Testis (tissue), 3 donors: ENCODE data around the gene CDH22. TPM values are rescaled to one million over a fixed set of nuclear protein-coding genes. Genes with fewer than 3 reads are reported as not detected.

Source experiments
- DNase-seq: peaks from one replicate; pipeline ENCODE4 v3.0.0-alpha.2; 2019
- H3K27ac ChIP-seq, 2 donors: fragments of 200-600 bp; sonication (generic); one replicate each; pipeline ENCODE4 v1.5.1; 2019
- H3K27me3 ChIP-seq: fragments of 200-600 bp; sonication (generic); one replicate; pipeline ENCODE4 v1.5.1; 2019
- H3K36me3 ChIP-seq: fragments of 200-600 bp; sonication (generic); one replicate; pipeline ENCODE4 v1.5.1; 2017; ENCODE audit warnings: low read depth; ENCODE audit errors: missing control alignments
- H3K4me1 ChIP-seq: fragments of 200-600 bp; sonication (generic); one replicate; pipeline ENCODE4 v1.5.1; 2019
- H3K4me3 ChIP-seq, 2 donors: fragments of 200-600 bp; sonication (generic); one replicate each; pipeline ENCODE4 v1.5.1; 2017 to 2019
- H3K9me3 ChIP-seq: fragments of 200-600 bp; sonication (generic); one replicate; pipeline ENCODE4 v1.5.1; 2017
- CTCF ChIP-seq, 3 experiments: fragments of 450-650 bp in 2 of 3; fragments of 200-600 bp in 1 of 3; sonication (generic) in 1 of 3; IDR thresholded peaks; one replicate each; pipeline ENCODE4 v1.5.1; 2016 to 2019; ENCODE audit warnings: antibody characterized with exemption in 3 of 3, mild to moderate bottlenecking in 2 of 3, moderate library complexity in 1 of 3
- POLR2A ChIP-seq: fragments of 450-650 bp; IDR thresholded peaks from one replicate; pipeline ENCODE4 v1.6.1; 2017; ENCODE audit warnings: antibody characterized with exemption, mild to moderate bottlenecking, moderate library complexity
- whole genome bisulfite sequencing, 2 donors: methylation state at CpG; one replicate each; pipeline ENCODE4 v1.1.5; 2018; 5-methylcytosine and 5-hydroxymethylcytosine counted together
- intact Hi-C: fragments of 100-400 bp; cut with DNase I; formaldehyde crosslinking; loops from one replicate; pipeline ENCODE4 v1.15.1; 2023; ENCODE audit warnings: low total_unique reads
- polyA plus RNA-seq: library from polyadenylated mRNA; stranded (reverse); fragments of 350-450 nt; fragmentation: Illumina TruSeq; extraction: RNeasy Lipid Tissue Mini Kit (QIAGEN cat#74804); gene quantifications from one replicate; pipeline ENCODE4 v1.2.3, GENCODE V29; 2014; ENCODE audit warnings: low read depth, low replicate concordance; ENCODE audit not compliant: insufficient read depth
- total RNA-seq, 2 donors: library from RNA; depleted of rRNA; stranded (reverse); fragments of >200 nt; gene quantifications; one replicate each; pipeline ENCODE4 v1.2.3, GENCODE V29; 2016

The CDH22 gene
- total and polyA plus RNA-seq, 3 donors from 2014 or later, result 1.8 to 2.6 (median 2.6) TPM

DNA sequence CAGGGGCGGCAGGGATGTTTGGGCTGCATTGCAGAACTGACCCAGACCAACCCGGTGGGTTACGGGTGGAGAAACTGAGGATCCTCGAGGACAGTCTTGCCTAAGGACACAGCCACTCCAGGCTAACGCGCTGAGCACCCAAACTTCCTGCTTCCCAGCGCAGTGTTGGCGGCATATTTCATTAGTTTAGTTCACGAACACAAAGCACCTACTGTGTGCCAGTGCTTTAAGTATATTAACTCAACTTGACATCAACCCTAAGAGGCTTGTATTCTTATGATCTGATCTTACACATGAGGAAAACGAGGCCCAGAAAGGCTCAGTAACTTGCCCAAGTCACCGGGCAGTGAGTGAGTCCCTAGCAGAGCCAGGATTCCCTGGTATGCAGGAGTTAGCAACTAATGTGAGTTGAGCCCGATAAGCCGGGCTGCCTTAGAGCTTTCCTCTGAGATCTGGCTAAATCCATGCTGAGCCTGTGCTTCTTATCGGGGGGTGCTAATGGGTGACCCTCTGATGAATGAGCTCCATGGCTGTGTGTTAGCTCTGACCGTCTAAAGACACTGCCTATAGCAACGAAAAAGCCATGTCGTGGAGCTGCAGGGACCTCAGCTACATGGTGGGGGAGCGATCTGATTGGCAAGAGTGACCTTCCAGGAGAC is 97.5 kb downstream of the CDH22 start:
- Histone ChIP-seq H3K27me3 (no peaks in the 10 kb centered on the region), H3K4me1 (peaks cover 22% of the 10 kb centered on the region), H3K9me3 (no peaks in the 10 kb centered on the region), H3K4me3 (peak overlapping the region; percentile 17 to 38), H3K27ac (no peak overlapping the region), H3K36me3 (no peaks in the 10 kb centered on the region)
- no peak for TF ChIP-seq POLR2A
- TF ChIP-seq CTCF (IDR thresholded peaks at IDR 0.05), result no peak
- 51 to 59% methylated on average over 13 to 18 of the region's 18 CpGs for WGBS, 2 donors
- intact Hi-C loops, result no loop called here
- DNase-seq, result peak; percentile 22

DNA sequence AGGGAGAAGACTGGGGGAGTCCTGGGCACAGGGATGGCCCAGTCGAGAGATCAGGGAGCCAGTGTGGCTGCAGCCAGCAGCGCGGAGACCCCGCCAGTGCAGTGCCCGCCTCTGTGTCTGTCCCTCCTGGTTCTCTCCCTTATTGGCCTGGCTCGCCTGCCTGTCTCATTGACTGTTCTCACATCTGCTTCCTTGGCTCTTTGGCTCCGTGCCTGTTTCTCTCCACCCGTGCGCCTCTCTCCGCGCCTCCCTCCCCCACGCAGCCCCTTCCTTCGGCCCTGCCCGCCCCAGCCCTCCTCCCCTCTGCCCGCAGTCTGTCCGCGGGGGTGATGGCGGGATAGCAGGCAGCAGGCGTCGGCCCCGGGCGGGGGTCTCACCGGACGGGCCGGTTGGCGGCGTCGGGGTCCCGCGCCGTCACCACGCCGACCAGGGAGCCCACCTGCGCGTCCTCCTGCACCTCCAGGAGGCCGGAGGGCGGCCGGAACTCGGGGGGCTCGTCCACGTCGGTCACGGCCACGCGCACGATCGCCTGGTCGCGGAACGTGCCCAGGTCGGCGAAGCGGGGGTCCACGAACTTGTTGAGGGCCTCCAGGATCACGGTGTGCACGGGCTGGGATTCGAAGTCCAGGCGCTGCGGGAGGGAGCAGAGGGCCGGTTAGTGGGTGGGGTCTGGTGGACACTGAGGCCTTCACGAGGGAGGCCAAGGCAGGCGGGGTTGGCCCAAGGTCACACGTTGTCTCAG is 98.2 kb downstream of the CDH22 start:
- Histone ChIP-seq H3K9me3 (no peaks in the 10 kb centered on the region), H3K36me3 (no peaks in the 10 kb centered on the region), H3K4me1 (peaks cover 28% of the 10 kb centered on the region), H3K27me3 (no peaks in the 10 kb centered on the region), H3K4me3 (peak overlapping the region; percentile 17 to 38), H3K27ac (no peak overlapping the region)
- intact Hi-C loops, result no loop called here
- peak; percentile 52 for DNase-seq
- TF ChIP-seq CTCF (IDR thresholded peaks at IDR 0.05) (no peak), POLR2A (no peak)
- WGBS, 2 donors, result 43 to 46% methylated on average over 37 to 63 of the region's 63 CpGs

- no peak for DNase-seq
- Histone ChIP-seq H3K4me3 (no peak overlapping the region), H3K4me1 (peaks cover 38% of the 10 kb centered on the region), H3K27me3 (no peaks in the 10 kb centered on the region), H3K9me3 (no peaks in the 10 kb centered on the region), H3K36me3 (no peaks in the 10 kb centered on the region), H3K27ac (peak overlapping the region in 1 of 2 donors; percentile 36)
- TF ChIP-seq POLR2A (no peak), CTCF (IDR thresholded peaks at IDR 0.05) (no peak)
- intact Hi-C loops, result no loop called here
- WGBS, 2 donors, result 50 to 72% methylated on average over 2 of the region's 2 CpGs
Observed at GRCh38 chr20:46207793-46208192, 100.5 kb downstream of the CDH22 start.

DNA sequence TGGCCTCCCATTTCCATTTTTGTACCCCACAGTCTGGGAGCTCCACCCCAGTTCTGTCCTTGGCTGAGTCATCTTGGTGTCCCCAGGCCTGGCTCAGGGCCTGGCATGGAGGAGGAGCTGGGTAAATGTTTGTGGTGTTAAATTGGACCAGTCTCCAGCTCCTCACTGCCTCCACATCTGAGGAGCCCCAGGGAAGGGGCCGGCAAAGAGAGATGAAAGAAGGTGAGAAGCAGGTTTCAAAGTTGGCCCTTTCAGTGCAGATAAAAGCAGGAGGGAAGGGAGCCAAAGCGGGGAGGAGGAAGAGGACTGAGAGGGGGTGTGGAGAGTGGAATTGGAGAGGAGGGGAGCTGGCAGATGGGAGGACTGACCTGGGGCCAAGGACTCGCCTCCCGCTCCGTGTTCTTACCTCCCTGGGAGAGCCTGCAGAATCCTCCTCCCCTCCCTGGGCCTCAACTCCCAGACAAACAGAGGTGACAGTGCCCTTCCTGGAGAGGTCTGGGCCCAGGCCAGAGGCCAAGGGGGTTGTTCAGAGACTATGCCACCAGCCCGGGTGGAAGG is 101.2 kb downstream of the CDH22 start:
- Histone ChIP-seq H3K4me3 (no peak overlapping the region), H3K27ac (peak overlapping the region; percentile 3 to 36), H3K4me1 (peaks cover 44% of the 10 kb centered on the region), H3K9me3 (no peaks in the 10 kb centered on the region), H3K36me3 (no peaks in the 10 kb centered on the region), H3K27me3 (no peaks in the 10 kb centered on the region)
- intact Hi-C loops, result no loop called here
- peak; percentile 55 for DNase-seq
- TF ChIP-seq CTCF (IDR thresholded peaks at IDR 0.05), result no peak
- TF ChIP-seq POLR2A, result no peak
- 42 to 55% methylated on average over 6 of the region's 6 CpGs for WGBS, 2 donors
